HG02759 (cell line): ENCODE measurements around the gene MMP15.
"Not testable (repeated sequence)": the region's sequence is repeated elsewhere in the genome, so short reads cannot be mapped to it uniquely, and the experiment has no call there.

Source experiments
- ATAC-seq: cut with Tn5 transposase; IDR thresholded peaks from one replicate; pipeline ENCODE4 v1.9.1; 2021; ENCODE audit warnings: mild to moderate bottlenecking, moderate library complexity; ENCODE audit not compliant: unreplicated experiment

The MMP15 gene

DNA sequence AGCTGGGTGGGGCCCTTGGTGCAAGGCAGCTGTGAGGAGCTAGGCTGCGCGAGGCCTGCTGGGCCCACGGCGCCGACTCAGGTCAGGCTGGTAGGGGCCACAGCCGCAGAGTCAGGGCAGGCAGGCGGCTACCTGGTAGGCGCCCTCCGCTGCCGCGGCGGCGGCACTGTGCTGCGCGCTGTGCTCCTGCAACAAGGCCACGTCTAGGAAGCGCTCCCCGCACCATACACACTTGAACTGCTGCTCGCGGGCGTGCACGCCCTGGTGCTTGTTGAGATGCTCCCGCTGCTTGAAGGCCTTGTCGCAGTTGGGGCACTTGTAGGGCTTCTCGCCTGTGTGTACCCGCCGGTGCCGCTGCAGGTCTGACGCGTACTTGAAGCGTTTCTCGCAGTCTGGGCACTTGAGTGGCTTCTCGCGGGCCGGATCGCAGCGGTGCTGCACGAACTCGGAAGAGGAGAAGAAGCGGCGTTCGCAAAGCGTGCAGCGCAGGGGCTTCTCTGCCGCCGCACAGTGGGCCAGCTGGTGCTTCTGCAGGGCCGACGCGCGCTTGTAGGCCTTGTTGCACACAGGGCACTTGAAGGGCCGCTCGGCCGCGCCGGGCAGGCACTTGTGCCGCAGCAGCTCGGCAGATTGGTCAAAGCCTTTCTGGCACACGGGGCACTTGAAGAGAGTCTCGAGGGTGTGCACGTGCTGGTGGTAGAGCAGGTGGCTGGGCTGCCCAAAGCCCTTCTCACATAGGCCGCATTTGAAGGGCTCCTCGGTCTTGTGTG lies 29.0 kb upstream of the MMP15 start:
- ATAC-seq = no peak

DNA sequence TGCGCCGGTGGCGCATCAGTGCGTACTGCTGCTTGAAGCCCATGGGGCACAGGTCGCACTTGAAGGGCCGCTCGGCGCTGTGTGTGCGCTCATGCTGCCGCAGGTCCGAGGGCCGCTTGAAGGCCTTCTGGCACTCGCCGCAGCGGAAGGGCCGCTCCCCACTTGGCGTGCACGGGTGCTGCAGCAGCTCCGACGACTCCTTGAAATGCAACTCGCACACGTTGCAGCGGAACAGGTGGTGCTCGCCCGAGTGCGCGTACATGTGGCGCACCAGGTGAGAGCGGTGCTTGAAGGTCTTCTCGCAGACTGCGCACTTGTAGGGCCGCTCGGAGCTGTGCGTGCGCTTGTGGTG lies 28.4 kb upstream of the MMP15 start:
- no peak for ATAC-seq

DNA sequence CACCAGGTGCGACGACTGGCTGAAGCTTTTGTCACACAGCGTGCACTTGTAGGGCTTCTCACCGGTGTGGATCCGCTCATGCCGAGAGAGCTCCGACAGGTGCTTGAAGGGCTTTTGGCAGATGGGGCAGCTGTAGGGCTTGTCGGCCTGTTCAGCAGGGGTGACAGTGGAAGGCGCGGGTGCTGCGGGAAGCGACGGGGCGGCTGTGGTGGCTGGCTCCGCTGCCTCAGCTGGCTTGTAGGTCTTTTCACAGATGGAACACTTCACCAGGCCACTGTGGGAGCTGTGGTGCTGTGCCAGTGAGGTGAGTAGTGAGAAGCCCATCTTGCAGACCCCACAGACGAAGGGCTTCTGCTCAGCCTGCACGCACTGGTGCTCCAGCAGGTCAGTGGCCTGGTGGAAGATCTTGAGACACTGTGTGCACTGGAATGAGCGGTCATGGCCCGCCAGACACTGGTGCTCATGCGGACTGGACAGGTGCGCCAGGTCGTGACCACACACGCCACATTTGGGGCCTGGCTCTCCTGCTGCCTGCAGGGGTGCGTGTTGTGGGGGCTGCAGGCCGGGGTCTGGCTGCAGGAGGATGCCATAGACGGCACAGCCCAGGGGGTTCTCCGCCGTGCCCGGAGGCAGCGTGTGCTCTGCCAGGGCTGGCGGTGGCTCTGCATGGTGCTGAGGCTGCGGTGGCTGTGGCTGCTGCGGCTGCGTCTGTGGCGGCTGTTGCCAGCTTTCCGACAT lies 27.9 kb upstream of the MMP15 start:
- no peak for ATAC-seq

DNA sequence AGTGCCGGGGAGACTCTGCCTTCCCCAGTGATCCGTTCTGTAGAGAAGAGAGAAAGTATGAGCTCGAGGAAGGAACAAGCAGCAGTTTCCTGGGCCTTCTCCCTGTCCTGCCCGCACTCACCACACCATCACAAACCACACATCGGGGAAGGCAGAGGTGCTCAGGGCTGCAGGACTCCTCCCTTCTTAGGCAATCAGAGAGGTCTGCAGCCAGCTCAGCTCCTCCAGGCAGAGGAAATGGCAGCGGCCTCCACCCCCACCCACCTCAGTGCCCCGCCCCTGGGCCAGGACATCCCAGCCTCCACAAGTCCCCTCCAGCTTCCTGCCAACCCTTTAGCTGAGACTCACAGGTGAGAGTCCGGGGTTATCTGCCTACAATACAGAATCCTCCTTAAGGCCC lies 27.1 kb upstream of the MMP15 start:
- no peak for ATAC-seq

DNA sequence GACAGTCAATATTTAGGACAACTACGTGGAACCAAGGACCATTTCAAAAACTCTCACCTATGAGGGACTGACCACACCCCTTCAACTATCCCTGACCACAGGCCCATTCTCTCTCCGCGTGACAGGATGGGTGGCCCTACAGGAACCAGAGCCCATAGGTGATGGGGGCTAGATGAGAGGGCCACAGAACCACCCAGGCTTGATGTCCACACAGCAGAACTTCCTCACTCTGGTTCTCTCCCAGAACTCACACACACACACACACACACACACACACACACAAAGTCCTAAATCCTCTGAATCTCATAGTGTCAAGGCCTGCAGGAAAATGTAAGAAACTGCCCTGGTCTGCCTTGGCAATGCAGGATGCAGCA lies 26.6 kb upstream of the MMP15 start:
- no peak for ATAC-seq

DNA sequence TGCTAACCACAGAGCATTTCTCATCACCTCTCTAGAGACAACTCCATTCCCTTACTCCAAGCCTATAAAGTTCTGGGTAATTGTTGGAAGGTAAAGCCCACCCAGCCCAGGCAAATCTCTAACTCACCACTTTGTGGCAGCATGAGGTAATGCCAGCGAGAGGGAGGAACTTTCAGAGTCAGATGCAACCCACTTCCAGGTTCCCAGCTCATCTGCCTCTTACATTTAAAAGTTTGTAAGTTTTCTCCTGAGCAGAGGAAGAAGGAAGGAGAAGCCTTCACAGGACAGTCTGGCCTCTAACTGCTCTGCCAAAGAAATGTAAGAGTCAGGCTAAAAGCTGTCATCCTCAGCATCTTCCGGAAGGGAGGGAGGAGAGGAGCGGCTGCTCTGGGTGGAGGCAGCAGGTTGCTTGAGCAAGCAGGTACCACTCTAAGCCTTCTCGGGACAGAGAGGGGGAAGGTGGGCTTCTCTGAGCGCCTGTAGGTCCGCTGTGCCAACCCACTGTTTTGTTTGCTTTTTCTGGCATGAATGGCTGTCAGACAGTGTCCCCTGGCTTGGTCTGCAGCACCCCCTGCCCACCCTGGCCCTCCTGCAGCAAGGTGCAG lies 26.1 kb upstream of the MMP15 start:
- no peak for ATAC-seq

DNA sequence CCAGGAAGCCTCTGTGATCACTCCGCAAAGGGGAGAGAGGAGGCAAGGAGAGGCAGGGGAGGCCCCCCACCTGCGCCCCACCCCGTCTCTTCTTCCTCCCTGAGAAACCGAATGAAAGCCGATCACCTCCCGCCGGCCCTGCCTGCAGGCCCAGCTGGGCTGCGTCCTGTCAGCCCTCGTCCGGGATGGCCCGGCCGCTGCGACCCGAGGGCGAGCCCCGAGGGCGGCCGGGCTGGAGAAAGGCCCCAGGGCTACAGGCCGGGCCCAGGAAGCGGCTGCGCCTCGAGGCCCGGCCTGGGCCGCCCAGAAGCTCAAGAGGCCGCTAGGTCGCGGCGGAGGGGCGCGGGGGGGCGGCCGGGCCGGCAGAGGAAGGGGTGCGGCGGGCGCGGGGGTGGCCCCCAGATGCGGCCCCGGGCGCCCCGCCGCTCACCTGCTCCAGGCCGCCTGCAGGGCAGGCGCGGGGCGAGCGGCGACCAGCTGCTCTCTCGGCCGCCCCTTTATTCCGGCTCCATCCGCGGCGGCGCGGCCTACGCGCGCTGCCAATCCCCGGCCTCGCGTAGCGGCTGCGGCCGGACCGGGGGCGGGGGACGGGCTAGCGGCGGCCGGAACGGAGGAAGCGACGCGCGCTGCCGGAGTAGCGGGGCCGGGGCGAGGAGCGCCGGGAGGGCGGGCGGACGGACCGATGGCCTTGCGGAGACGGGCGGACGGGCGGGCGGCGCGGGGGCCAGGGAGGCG lies 25.4 kb upstream of the MMP15 start, which contains the start of gene ZNF319:
Gene ZNF319 (minus strand): TSS at position 702 of the 735 bp plus-strand sequence. CDS start 2,407 bp downstream, outside the sequence.
- ATAC-seq = peak; percentile 20

DNA sequence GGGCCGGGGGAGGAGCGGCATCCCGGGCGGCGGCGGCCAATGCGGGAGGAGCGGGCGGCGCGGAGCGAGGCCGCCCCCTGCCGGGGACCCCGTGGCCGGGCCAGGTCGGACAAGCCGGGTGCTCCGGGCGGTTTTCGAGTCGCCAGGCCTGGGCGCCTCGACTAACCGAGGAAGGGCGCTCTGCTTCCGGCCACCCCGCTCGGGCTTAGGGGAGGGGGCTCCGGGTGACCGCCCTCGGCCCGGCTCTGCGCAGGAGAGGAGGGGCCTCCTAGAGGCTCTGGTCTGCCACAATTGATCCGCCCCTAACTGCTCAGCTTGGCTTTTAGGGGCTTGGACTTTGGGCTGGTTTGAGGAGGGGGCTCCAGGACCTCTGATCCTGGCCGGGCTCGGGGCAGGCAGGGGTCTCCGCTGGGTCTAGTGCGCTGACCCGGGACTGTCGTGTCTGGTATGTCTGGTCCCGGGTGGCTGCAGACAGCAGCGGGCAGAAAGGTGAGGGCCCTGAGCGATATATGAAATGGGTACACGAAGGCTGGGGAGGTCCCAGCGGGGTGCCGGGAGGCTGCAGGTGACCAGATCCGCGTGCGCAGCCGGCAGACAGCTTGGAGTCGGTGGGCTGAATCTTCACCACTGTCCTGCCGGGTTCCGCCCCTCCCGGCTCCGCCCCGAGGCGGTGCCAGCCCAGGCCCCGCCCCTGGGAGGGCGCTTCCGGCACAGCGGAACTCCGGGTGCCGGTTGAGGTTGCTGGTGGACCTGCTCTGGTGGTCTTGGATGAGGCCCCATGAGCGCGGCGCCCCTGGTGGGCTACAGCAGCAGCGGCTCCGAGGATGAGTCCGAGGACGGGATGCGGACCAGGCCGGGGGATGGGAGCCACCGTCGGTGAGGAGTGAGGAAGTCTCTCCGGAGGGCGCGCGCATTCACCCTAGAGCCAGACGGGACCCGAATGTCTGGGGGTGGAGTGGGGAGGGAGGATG lies 24.6 kb upstream of the MMP15 start, which contains the start of gene USB1:
Gene USB1 (plus strand): TSS at position 702 of the 971 bp plus-strand sequence. CDS start 77 bp downstream, at position 779.
- ATAC-seq = peak; percentile 83

DNA sequence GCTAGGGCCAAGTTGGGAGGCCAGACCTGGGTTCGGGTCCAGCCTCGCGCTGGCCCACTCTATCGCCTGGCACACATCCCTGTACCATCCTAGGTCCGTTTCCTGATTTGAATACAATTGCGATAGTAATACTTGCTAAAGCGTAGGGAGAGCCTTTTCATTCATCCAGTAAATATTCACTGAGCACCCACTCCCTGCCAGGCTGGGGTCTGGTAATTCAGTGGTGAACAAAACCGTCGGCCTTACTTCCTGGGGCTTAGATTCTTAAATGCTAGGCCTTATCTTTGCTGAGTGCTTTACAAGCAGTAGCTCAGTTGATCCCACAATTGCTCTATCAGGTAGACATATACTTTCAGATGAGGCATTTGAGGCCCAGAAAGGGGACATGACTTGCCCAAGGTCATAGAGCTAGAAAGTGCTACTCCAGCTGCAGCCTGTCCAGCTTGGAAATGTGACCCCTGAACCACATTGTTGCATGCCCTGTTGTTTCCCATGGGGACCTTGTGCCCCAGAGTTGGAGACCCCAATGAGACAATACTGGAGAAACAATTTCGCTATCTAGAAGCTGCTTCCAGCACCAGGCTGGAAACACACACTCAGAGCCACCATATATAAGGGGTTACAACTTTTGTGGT lies 23.7 kb upstream of the MMP15 start:
- ATAC-seq = no peak

DNA sequence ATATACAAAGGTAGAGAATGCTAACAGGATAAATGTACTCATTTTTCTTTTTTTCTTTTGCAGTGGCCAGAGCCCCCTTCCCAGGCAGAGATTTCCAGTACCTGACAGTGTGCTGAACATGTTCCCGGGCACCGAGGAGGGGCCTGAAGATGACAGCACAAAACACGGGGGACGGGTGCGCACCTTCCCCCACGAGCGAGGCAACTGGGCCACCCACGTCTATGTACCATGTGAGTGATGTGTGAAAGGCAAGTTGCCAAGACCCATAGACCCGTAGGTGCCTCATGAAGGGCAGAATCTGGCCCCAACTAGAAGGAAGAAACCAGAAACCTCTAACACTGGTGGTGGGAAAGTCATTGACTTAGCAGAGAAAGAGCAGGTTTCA lies 23.1 kb upstream of the MMP15 start:
- no peak for ATAC-seq

DNA sequence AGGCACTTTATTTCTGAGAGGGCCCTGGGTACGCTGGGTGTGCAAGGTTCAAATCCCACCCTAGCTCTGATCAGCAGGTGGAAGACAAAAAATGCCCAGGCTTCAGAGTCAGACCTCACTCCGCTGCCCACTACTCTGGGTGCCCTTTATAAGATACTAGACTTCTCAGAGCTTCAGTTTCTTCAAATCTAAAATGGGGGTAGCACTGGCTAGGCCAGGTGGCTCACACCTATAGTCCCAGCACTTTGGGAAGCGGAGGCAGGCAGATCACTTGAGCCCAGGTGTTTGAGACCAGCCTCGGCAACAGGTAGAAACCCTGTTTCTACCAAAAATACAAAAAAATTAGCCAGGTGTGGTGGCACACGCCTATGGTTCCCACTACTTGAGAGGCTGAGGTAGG lies 22.6 kb upstream of the MMP15 start:
- no peak for ATAC-seq

DNA sequence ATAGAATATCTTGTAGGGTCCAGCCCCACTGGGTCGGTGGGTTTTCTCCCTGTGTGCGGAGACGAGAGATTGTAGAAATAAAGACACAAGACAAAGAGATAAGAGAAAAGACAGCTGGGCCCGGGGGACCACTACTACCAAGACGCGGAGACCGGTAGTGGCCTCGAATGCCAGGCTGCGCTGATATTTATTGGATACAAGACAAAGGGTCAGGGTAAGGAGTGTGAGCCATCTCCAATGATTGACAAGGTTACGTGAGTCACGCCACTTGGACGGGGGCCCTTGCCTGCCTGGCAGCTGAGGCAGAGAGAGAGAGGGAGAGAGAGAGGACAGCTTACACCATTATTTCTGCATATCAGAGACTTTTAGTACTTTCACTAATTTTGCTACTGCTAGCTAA lies 20.8 kb upstream of the MMP15 start:
- not testable (repeated sequence) for ATAC-seq

DNA sequence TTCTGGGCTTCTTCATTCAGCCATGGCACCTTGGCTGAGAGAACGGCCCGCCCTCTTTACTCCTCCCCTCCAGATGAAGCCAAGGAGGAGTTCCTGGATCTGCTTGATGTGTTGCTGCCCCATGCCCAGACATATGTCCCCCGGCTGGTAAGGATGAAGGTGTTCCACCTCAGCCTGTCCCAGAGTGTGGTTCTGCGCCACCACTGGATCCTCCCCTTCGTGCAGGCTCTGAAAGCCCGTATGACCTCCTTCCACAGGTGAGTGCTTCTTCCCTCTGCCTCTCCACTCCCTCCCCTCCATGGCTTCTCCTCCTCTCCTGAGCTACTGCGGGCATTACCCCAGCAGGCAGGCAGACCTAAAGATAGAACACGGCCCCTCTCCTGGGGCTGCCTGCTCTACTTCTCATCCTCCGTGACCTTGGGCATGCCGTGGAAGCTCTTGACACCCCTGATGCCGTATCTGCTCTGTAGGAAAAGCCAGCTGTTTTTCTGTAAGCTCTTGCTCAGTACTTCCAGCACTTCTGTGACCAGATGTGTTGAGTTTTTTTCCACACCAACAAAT lies 15.6 kb upstream of the MMP15 start:
- ATAC-seq = no peak

DNA sequence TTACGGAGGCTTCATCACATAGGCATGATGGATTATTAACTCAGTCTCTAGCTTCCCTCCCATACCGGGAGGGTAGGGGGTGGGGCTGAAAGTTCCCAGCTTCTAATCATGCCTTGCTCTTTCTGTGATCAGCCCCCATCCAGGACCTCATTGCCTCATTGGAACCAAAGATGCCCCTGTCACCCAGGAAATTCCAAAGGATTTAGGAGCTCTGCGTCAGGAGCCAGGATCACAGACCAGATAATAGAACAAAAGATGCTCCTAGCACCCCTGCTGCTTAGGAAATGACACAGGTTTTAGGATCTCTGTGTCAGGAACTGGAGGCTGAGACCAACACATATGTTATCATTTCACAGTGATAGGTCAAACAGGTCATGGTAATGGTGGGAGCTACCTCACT lies 14.7 kb upstream of the MMP15 start:
- ATAC-seq = no peak

DNA sequence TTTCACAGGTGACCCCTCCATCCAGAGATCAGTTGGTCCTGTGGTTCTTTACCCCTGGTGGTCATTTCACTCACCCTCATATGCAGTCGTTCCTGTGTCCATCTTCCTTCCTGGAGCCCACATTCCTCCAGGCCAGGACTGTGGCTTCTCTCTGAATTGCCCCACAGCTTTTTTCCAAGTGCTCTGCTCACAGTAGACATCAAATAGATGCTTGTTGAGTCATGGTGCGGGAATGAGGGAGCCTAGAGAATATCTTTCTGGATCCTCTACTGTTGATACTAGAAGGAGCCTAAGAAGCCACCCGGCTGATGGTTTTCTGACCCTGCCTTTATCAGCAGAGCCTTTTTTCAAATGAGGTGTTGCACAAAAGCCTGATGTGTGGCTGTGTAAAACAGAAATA lies 13.9 kb upstream of the MMP15 start:
- no peak for ATAC-seq

DNA sequence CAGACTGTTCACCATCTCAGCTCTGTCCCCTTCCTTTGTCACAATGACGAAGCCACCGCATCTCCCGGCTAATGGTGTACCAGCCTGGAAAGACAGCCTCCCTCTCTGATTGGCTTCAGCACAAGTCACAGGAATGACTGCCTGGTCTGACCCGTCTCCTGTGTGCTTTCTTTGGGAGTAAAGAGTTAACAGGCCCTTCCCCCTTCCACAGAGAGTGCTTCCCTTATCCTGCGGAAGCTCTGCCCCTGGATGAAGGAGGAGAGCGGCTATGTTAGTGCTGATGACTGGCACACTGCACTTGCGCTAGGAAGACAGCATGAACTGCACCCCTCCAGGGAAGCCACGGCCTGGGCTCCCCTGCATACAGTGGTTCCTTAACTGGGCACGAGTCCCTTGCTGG lies 13.1 kb upstream of the MMP15 start:
- no peak for ATAC-seq

DNA sequence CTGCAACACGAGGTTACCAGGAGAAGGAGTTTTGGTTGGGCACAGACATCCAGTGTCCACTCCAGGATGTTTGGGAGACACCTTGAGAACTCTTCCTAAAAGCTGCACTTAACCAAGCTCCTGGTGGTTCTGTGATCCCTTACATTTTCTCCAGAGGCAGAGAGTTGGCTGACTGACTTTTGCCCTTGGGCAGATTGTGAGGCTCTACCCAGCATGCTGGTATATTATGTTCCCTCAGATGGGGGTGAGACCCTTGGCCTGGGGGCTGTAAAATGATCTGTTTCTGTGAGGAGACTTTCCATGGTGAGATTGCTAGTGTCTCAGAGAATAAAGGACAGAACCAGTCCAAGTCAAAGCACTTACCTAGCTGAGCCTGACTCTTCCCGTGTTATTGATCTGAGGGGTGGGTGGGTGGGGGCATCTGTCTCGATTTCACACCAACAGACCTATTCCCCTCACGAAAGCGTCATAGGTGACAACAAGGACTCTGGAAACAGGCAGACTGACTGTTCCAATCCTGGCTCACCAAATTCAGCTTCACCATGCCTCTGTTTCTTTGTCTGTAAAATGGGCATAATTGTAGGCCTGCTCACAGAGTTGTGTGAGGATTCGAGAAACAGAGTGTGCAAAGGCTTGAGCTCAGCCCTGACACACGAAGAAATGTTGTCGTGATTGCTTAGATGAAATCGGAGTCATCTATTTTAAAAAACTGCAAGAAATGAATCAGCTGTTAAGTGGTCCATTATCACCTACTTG lies 12.2 kb upstream of the MMP15 start:
- ATAC-seq = no peak

DNA sequence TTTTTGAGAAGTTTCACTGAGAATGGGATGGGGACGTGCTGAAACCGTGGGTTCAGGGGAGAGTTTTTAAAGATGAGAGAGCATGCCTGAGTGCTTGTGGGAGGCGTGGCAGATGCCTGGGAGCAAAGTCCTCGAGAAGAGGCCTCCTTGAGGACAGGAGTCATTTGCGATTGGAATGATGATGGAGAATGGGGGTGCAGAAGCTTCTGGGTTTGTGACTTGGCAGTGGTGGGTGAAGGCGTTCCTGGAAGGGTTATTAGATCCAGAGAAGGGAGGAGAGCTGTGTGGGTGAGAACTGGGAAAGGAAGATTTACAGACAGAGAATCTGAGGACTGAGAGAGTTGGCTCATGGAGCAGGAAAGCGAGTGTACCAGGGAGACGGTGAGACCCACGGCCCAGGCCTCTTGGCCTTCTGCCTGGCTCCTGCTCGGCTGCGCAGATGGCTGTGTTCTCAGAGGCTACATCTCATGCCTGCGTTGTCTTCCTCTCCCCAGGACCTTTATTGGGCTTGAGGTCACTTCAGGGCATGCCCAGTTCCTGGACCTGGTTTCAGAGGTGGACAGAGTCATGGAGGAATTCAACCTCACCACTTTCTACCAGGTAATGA lies 8.6 kb upstream of the MMP15 start:
- ATAC-seq = no peak
